Effector memory CD4-positive, alpha-beta T cell (primary cell): ENCODE results near the gene SLC40A1.

ENCODE experiments used
- DNase-seq, 3 donors: peaks; one replicate each; pipeline ENCODE4 v3.0.0-alpha.2; 2020
- H3K27ac ChIP-seq: 2 replicates; pipeline ENCODE4 v1.7.0; 2013; ENCODE audit warnings: mild to moderate bottlenecking, low read length, moderate library complexity; ENCODE audit not compliant: insufficient read depth, poor library complexity, severe bottlenecking
- H3K27me3 ChIP-seq: replicated peaks from 2 replicates; pipeline ENCODE4 v1.7.0; 2013; ENCODE audit warnings: mild to moderate bottlenecking, low read length; ENCODE audit not compliant: insufficient read depth, control insufficient read depth, poor library complexity, severe bottlenecking
- H3K36me3 ChIP-seq: 2 replicates; pipeline ENCODE4 v1.7.0; 2013; ENCODE audit warnings: mild to moderate bottlenecking, low read length, moderate library complexity; ENCODE audit not compliant: control insufficient read depth, insufficient read depth
- H3K4me1 ChIP-seq: 2 replicates; pipeline ENCODE4 v1.7.0; 2013; ENCODE audit warnings: low read length, mild to moderate bottlenecking; ENCODE audit not compliant: control insufficient read depth, insufficient read depth, poor library complexity, severe bottlenecking
- H3K4me3 ChIP-seq: 2 replicates; pipeline ENCODE4 v1.7.0; 2013; ENCODE audit warnings: low read length, low read depth, mild to moderate bottlenecking; ENCODE audit not compliant: insufficient read depth, poor library complexity, severe bottlenecking
- H3K9me3 ChIP-seq: 2 replicates; pipeline ENCODE4 v1.7.0; 2013; ENCODE audit warnings: mild to moderate bottlenecking, low read length, moderate library complexity; ENCODE audit not compliant: control insufficient read depth

The SLC40A1 gene

DNA sequence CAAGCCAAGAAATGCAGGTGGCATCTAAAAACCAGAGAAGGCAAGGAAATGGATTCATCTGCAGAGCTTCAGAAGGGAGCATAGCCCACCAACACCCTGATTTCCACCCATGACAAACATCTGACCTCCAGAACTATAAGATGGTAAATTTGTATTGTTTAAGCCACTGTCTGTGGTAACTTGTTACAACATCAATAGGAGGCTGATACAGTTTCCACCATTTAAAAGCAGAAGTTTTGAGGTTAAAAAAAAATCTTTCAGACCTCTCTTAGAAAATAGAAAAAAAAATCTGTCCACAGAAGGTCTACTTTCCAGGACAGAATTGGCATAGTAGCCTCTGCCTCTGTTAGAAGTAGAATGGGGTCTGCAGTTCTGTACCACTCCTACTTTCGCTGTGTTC lies 37.2 kb downstream of the SLC40A1 start:
- no peak overlapping the region for H3K4me3 ChIP-seq
- DNase-seq = no peak
- H3K9me3 ChIP-seq = no peaks in the 10 kb centered on the region
- no peaks in the 10 kb centered on the region for H3K27me3 ChIP-seq
- H3K4me1 ChIP-seq = no peaks in the 10 kb centered on the region
- H3K36me3 ChIP-seq = no peaks in the 10 kb centered on the region
- no peak overlapping the region for H3K27ac ChIP-seq

DNA sequence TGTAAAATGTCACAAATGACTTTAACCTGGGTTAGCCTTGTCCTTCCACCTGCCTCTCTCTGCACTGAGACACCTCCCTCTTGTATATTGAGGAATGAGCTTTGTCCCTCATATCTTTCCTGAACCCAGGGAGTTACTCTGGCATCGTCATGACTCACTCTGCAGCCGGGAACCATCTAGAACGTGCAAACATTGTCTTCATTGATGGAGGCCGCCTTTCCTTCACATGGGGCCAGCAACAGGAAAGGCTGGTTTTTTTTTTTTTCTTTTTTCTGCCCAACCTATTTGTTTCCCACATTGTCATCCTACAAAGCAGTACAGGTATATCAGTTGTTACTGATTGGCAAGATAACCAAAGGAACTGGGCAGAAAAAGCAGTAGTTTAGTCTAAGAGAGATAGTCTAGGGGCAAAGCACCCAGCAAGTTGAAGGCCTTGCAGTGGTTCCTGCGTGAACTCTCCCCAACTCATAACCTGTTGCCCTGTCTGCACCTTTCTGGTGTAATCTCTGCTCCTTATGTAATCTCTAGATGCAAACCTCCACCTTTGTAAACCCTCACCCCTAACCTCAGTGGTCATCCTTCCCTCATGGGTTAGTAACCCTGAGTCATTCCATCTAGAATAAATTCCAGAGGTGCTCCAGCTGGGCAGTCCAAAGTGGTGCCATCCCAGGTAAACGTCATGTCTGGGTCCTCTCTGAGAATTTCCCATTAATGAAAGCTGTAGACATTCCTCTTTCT lies 38.3 kb downstream of the SLC40A1 start:
- Histone ChIP-seq H3K27me3 (no peaks in the 10 kb centered on the region), H3K9me3 (no peaks in the 10 kb centered on the region), H3K27ac (no peak overlapping the region), H3K4me3 (no peak overlapping the region), H3K4me1 (no peaks in the 10 kb centered on the region), H3K36me3 (no peaks in the 10 kb centered on the region)
- DNase-seq = no peak

DNA sequence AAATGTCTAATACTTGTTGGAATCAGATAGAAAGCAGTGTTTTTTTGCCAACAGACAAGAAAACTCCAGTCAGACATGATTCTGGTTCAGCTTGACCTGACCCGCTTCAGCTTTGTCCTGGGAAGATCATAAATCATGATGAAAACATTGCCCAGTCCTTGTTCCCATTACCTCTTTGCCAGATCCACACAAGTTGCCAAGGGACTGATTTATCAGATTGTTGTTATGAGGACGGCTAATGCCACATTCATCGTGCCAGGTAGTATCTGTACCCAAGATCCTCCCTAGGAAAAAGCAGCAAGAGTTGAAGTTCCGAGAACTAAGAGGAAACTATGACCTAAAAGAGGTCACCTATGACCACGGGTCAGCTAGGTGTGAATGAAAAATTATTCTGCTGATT lies 39.0 kb downstream of the SLC40A1 start:
- H3K4me3 ChIP-seq = no peak overlapping the region
- no peaks in the 10 kb centered on the region for H3K27me3 ChIP-seq
- no peaks in the 10 kb centered on the region for H3K4me1 ChIP-seq
- no peak for DNase-seq
- H3K36me3 ChIP-seq = no peaks in the 10 kb centered on the region
- H3K27ac ChIP-seq = no peak overlapping the region
- no peaks in the 10 kb centered on the region for H3K9me3 ChIP-seq

DNA sequence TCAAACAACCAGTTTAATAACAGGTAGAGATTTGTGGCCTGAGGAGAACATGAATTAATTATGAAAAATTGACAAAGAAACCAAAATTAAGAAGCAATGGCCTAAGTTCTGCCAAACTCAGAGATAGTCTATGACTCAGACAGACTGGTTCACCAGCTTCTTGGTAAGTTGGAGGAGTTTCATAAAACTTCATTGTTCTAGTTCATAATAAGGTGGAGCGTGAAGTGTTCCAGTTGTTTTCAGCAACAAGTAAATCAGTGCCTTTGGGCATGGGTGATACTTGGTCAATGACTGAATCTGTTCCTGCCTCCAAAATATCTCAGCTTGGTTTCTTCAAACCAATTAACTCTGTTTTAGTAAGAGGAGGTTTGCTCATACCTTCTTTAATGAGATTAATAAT lies 40.0 kb downstream of the SLC40A1 start:
- no peak overlapping the region for H3K4me3 ChIP-seq
- DNase-seq = no peak
- no peak overlapping the region for H3K27ac ChIP-seq
- no peaks in the 10 kb centered on the region for H3K27me3 ChIP-seq
- no peaks in the 10 kb centered on the region for H3K9me3 ChIP-seq
- no peaks in the 10 kb centered on the region for H3K36me3 ChIP-seq
- no peaks in the 10 kb centered on the region for H3K4me1 ChIP-seq

GRCh38 chr2:189538402-189538801 lies 42.2 kb downstream of the SLC40A1 start:
- Histone ChIP-seq H3K9me3 (no peaks in the 10 kb centered on the region), H3K27me3 (no peaks in the 10 kb centered on the region), H3K27ac (no peak overlapping the region), H3K36me3 (no peaks in the 10 kb centered on the region), H3K4me3 (no peak overlapping the region), H3K4me1 (no peaks in the 10 kb centered on the region)
- no peak for DNase-seq

- no peak overlapping the region for H3K4me3 ChIP-seq
- H3K9me3 ChIP-seq = no peaks in the 10 kb centered on the region
- no peaks in the 10 kb centered on the region for H3K36me3 ChIP-seq
- no peak overlapping the region for H3K27ac ChIP-seq
- no peak for DNase-seq
- no peaks in the 10 kb centered on the region for H3K4me1 ChIP-seq
- H3K27me3 ChIP-seq = no peaks in the 10 kb centered on the region
Measured at GRCh38 chr2:189536830-189537229, 43.8 kb downstream of the SLC40A1 start.

DNA sequence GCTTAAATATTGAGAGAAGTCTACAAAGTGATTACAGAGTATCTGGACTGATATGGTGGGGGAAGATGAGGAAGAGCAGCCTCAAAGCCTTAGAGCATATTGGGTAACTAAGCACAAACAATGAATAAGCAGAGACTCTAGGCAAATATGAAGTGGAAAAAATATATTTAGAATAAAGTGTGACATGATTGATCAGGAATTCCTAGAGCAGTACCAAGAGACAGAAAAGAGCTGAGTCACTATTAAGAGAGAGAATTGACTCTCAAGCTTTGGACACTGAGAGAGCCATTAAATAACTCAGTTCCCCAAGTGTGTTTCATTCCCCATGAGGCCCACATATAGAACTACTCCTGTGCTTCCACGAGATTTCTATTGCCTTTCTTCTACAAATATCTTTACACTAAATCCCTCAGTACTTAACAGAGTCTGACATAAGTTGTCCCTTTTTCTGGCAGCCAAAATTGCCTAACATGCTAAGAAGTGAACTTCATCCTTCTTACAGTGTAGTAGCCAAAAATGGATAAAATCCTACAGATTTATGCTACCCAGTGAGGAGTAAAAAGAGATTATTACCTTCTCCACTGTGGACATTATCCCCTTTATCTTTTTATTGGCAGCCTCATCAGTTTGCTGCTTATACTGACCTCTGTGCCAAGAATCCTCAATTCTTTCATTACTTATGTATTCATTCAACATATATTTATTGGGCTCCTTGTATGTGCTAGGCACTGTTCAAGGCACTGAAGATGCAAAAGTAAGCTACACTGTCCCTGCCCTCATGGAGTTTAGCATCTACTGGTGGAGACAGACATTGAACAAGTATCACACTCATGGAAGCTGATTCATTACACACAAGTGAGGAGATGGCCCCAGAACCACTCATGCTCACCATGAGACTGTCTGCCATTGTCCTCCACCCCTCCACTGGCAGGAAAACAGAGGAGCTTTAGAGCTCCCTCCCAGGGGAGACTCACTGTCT lies 45.4 kb downstream of the SLC40A1 start:
- no peak overlapping the region for H3K4me3 ChIP-seq
- no peak overlapping the region for H3K27ac ChIP-seq
- no peak for DNase-seq

DNA sequence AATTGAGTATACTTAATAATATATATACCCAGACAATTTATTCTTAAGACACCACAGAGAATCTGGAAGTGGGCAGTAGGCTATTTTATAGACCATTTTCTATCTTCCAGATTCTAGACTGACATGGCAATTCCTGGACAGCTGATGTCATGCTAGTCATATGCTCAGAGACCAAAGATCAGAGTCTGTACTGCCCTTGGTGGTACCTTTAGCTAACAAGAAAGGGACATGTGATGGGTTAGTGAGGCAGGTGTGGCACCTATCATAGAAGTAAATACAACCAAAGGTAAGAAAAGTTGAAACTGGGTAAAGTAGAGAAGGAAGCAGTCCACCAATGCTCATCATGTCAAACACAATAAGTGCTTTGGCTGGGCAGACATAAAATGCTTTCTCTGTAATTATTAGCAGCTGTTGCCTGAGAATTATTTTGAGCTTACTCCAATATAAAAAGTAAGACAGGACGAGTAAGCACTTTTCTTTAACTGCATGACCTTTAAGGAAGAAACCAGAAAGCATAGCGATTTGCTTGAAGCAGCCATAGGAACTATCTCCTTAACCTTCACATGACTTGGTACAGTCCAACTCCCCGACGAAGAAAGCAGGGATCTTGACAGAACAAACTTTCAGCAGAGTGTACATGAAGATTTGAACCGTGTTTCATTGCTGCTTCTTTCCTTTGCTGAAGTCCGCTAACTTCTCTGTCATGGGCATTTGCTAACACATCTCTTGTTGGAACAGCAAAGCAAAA lies 47.1 kb downstream of the SLC40A1 start:
- H3K4me3 ChIP-seq = no peak overlapping the region
- no peaks in the 10 kb centered on the region for H3K27me3 ChIP-seq
- no peak for DNase-seq
- no peaks in the 10 kb centered on the region for H3K4me1 ChIP-seq
- H3K9me3 ChIP-seq = no peaks in the 10 kb centered on the region
- no peaks in the 10 kb centered on the region for H3K36me3 ChIP-seq
- no peak overlapping the region for H3K27ac ChIP-seq

More for the DNA sequence above, 45.4 kb downstream of the SLC40A1 start:
- Histone ChIP-seq H3K27me3 (no peaks in the 10 kb centered on the region), H3K36me3 (no peaks in the 10 kb centered on the region), H3K9me3 (no peaks in the 10 kb centered on the region), H3K4me1 (no peaks in the 10 kb centered on the region)

- no peaks in the 10 kb centered on the region for H3K9me3 ChIP-seq
- no peak overlapping the region for H3K27ac ChIP-seq
- H3K4me3 ChIP-seq = no peak overlapping the region
- no peaks in the 10 kb centered on the region for H3K27me3 ChIP-seq
- H3K4me1 ChIP-seq = no peaks in the 10 kb centered on the region
- no peak for DNase-seq
- no peaks in the 10 kb centered on the region for H3K36me3 ChIP-seq
Measured at GRCh38 chr2:189530965-189531637, 49.5 kb downstream of the SLC40A1 start.
